RWPE2 (cell line): ENCODE results near the gene TUBG2.

Source experiments
- ATAC-seq: fragments of 200-7000 bp; cut with Tn5 transposase; 3 replicates; pipeline ENCODE4 v1.9.1; 2021; ENCODE audit warnings: low read depth
- DNase-seq: peaks from one replicate; pipeline ENCODE4 v3.0.0-alpha.2; 2020; ENCODE audit warnings: low spot score
- H3K27ac ChIP-seq: fragments of 450-650 bp; 2 replicates; pipeline ENCODE4 v1.5.1; 2017; ENCODE audit warnings: mild to moderate bottlenecking; ENCODE audit not compliant: poor library complexity, severe bottlenecking
- H3K27me3 ChIP-seq: fragments of 250-450 bp; sonication (Bioruptor Pico); 2 replicates; pipeline ENCODE4 v1.5.1; 2021; ENCODE audit warnings: mild to moderate bottlenecking, moderate library complexity; ENCODE audit not compliant: insufficient read depth, poor library complexity, severe bottlenecking
- H3K36me3 ChIP-seq: fragments of 250-450 bp; sonication (Bioruptor Pico); 2 replicates; pipeline ENCODE4 v1.5.1; 2020; ENCODE audit warnings: low read depth, mild to moderate bottlenecking, moderate library complexity
- H3K4me1 ChIP-seq: fragments of 250-450 bp; sonication (Bioruptor Pico); 2 replicates; pipeline ENCODE4 v1.5.1; 2021; ENCODE audit warnings: mild to moderate bottlenecking, moderate library complexity; ENCODE audit not compliant: insufficient read depth, poor library complexity, severe bottlenecking
- H3K4me3 ChIP-seq: fragments of 250-450 bp; sonication (Bioruptor Pico); 2 replicates; pipeline ENCODE4 v1.5.1; 2021; ENCODE audit warnings: mild to moderate bottlenecking, moderate library complexity; ENCODE audit not compliant: severe bottlenecking
- H3K9me3 ChIP-seq: fragments of 250-450 bp; sonication (Bioruptor Pico); 2 replicates; pipeline ENCODE4 v1.5.1; 2021; ENCODE audit warnings: mild to moderate bottlenecking, moderate library complexity; ENCODE audit not compliant: severe bottlenecking
- CTCF ChIP-seq: fragments of 450-650 bp; IDR thresholded peaks from one replicate; pipeline ENCODE4 v1.5.1; 2017; ENCODE audit warnings: mild to moderate bottlenecking, moderate library complexity; ENCODE audit not compliant: poor library complexity, severe bottlenecking

The TUBG2 gene

GRCh38 chr17:42685831-42686230, 26.7 kb downstream of the TUBG2 start:
- Histone ChIP-seq H3K4me3 (no peak overlapping the region), H3K4me1 (no peaks in the 10 kb centered on the region), H3K27me3 (no peaks in the 10 kb centered on the region), H3K9me3 (no peaks in the 10 kb centered on the region), H3K36me3 (no peaks in the 10 kb centered on the region), H3K27ac (no peak overlapping the region)
- no peak for ATAC-seq
- no peak for DNase-seq
- no peak for TF ChIP-seq CTCF

GRCh38 chr17:42686520-42687128, 27.5 kb downstream of the TUBG2 start:
- Histone ChIP-seq H3K27me3 (no peaks in the 10 kb centered on the region), H3K4me1 (no peaks in the 10 kb centered on the region), H3K27ac (no peak overlapping the region), H3K4me3 (no peak overlapping the region), H3K36me3 (no peaks in the 10 kb centered on the region), H3K9me3 (no peaks in the 10 kb centered on the region)
- ATAC-seq (no peak), DNase-seq (no peak)
- TF ChIP-seq CTCF: no peak

GRCh38 chr17:42687707-42688320, 28.7 kb downstream of the TUBG2 start:
- no peaks in the 10 kb centered on the region for H3K36me3 ChIP-seq
- TF ChIP-seq CTCF: no peak
- H3K9me3 ChIP-seq: no peaks in the 10 kb centered on the region
- no peak overlapping the region for H3K4me3 ChIP-seq
- no peaks in the 10 kb centered on the region for H3K4me1 ChIP-seq
- DNase-seq: no peak
- ATAC-seq: no peak
- no peak overlapping the region for H3K27ac ChIP-seq
- no peaks in the 10 kb centered on the region for H3K27me3 ChIP-seq

GRCh38 chr17:42690596-42690995, 31.5 kb downstream of the TUBG2 start:
- H3K36me3 ChIP-seq: no peaks in the 10 kb centered on the region
- TF ChIP-seq CTCF: no peak

GRCh38 chr17:42691021-42691545, 32.0 kb downstream of the TUBG2 start:
- Histone ChIP-seq H3K4me3 (no peak overlapping the region), H3K4me1 (no peaks in the 10 kb centered on the region), H3K9me3 (no peaks in the 10 kb centered on the region), H3K27ac (no peak overlapping the region), H3K36me3 (no peaks in the 10 kb centered on the region), H3K27me3 (no peaks in the 10 kb centered on the region)
- ATAC-seq (no peak), DNase-seq (no peak)
- TF ChIP-seq CTCF: no peak

More at GRCh38 chr17:42690596-42690995, 31.5 kb downstream of the TUBG2 start:
- no peaks in the 10 kb centered on the region for H3K27me3 ChIP-seq
- no peaks in the 10 kb centered on the region for H3K4me1 ChIP-seq
- ATAC-seq: no peak
- H3K9me3 ChIP-seq: no peaks in the 10 kb centered on the region
- H3K4me3 ChIP-seq: no peak overlapping the region
- H3K27ac ChIP-seq: no peak overlapping the region
- no peak for DNase-seq
